CD4-positive, alpha-beta T cell (primary cell): ENCODE data around the gene EGFR. TPM values are rescaled to one million over a fixed set of nuclear protein-coding genes. Genes with fewer than 3 reads are reported as not detected.

Experiments
- ATAC-seq: fragments of 200-7000 bp; cut with Tn5 transposase; one replicate; pipeline ENCODE4 v1.10.0; 2022; ENCODE audit warnings: mild to moderate bottlenecking; ENCODE audit not compliant: poor library complexity
- CTCF ChIA-PET: fragments of 350-600 bp; sonication (Branson Sonifier 250); formaldehyde crosslinking; loops from one replicate; lab custom pipeline; 2021; ENCODE audit warnings: antibody characterized with exemption, inconsistent platforms; lab: Charles Lee
- POLR2A ChIA-PET: fragments of 350-600 bp; sonication (Branson Sonifier 250); formaldehyde crosslinking; loops from one replicate; lab custom pipeline; 2021; ENCODE audit warnings: antibody characterized with exemption, inconsistent platforms; lab: Charles Lee
- DNase-seq, 14 experiments: peaks; one replicate each; pipeline ENCODE4 v3.0.0-alpha.2; 2013 to 2020; ENCODE audit warnings: mixed read lengths in 2 of 14
- H3K27ac ChIP-seq, 2 donors: one replicate each; pipeline versions ENCODE4 v1.5.1 to v1.7.0; 2013; ENCODE audit warnings: low read length in 2 of 2, low read depth in 1 of 2, mild to moderate bottlenecking in 1 of 2
- H3K27me3 ChIP-seq, 2 experiments: 1 replicate in 1 of 2; 2 replicates in 1 of 2; pipeline versions ENCODE4 v1.6.1 to v1.7.0; 2013; ENCODE audit warnings: low read length in 2 of 2, control low read depth in 1 of 2, mild to moderate bottlenecking in 1 of 2, moderate library complexity in 1 of 2; ENCODE audit not compliant: insufficient read depth in 2 of 2, control insufficient read depth in 1 of 2
- H3K36me3 ChIP-seq: one replicate; pipeline ENCODE4 v1.6.1; 2013; ENCODE audit warnings: low read length, control low read depth; ENCODE audit not compliant: insufficient read depth
- H3K4me1 ChIP-seq: one replicate; pipeline ENCODE4 v1.6.1; 2013; ENCODE audit warnings: low read length, control low read depth; ENCODE audit not compliant: insufficient read depth
- H3K4me3 ChIP-seq: one replicate; pipeline ENCODE4 v1.5.1; 2013; ENCODE audit warnings: mild to moderate bottlenecking, low read length, moderate library complexity
- H3K9me3 ChIP-seq, 2 experiments: 1 replicate in 1 of 2; 2 replicates in 1 of 2; pipeline versions ENCODE4 v1.6.1 to v1.7.0; 2013; ENCODE audit warnings: low read length in 2 of 2, mild to moderate bottlenecking in 2 of 2, control low read depth in 1 of 2, moderate library complexity in 1 of 2; ENCODE audit not compliant: control insufficient read depth in 1 of 2, insufficient read depth in 1 of 2
- H3K27ac Mint-ChIP-seq: one replicate; pipeline ENCODE4 v1.8.0; 2020; ENCODE audit warnings: mixed read lengths
- H3K27me3 Mint-ChIP-seq: one replicate; pipeline ENCODE4 v1.8.0; 2021; ENCODE audit warnings: mixed read lengths
- H3K36me3 Mint-ChIP-seq: one replicate; pipeline ENCODE4 v1.8.0; 2021; ENCODE audit warnings: low read depth, mixed read lengths
- H3K4me1 Mint-ChIP-seq: one replicate; pipeline ENCODE4 v1.8.0; 2021; ENCODE audit warnings: low read depth, mixed read lengths
- H3K4me3 Mint-ChIP-seq: one replicate; pipeline ENCODE4 v1.8.0; 2020; ENCODE audit warnings: mild to moderate bottlenecking, mixed read lengths
- H3K9me3 Mint-ChIP-seq: one replicate; pipeline ENCODE4 v1.8.0; 2020; ENCODE audit warnings: mixed read lengths
- CTCF ChIP-seq: fragments of 200-600 bp; IDR thresholded peaks from one replicate; pipeline ENCODE4 v1.8.0; 2022; ENCODE audit warnings: antibody characterized with exemption, mild to moderate bottlenecking
- intact Hi-C, 2 experiments: fragments of 100-400 bp; cut with DNase I in 1 of 2; cut with micrococcal nuclease in 1 of 2; formaldehyde crosslinking; loops; one replicate each; pipeline versions ENCODE4 v1.15.1 to v1.9.0; 2023 to 2025; cut with DNase I, micrococcal nuclease
- polyA plus RNA-seq, 2 donors: library from polyadenylated mRNA; unstranded; fragments of 120-200 nt; gene quantifications; one replicate each; pipeline ENCODE4 v1.2.1, GENCODE V29; 2013
- total RNA-seq, 174 experiments: library from RNA in 2 of 174; stranded (reverse) in 2 of 174; gene quantifications; one replicate each; pipeline ENCODE4 v1.2.3 and lab custom pipeline; 2021 to 2026

Gene EGFR
- total RNA-seq (not detected), total RNA-seq (lab: John Stamatoyannopoulos, UW) (0 to 0.28 (median 0) reads per million in 172 experiments)
- polyA plus RNA-seq (2013, experiment 1 of 2) = not detected
- polyA plus RNA-seq (2013, experiment 2 of 2) = 0.48 TPM

- H3K27me3 Mint-ChIP-seq = peaks cover 71% of the 10 kb centered on the region
- Histone ChIP-seq H3K4me1 (peaks cover 6% of the 10 kb centered on the region), H3K27ac (no peak within 1 kb of the TSS), H3K9me3 (peaks cover 0 to 7% of the 10 kb centered on the region in 2 experiments), H3K36me3 (no peaks in the 10 kb centered on the region), H3K27me3 (peaks cover 30 to 50% of the 10 kb centered on the region in 2 experiments), H3K4me3 (no peak within 1 kb of the TSS)
- ATAC-seq (no peak), DNase-seq (no peak)
- POLR2A ChIA-PET = no interaction called here
- H3K4me3 Mint-ChIP-seq = peak within 1 kb of the TSS; percentile 7
- no peaks in the 10 kb centered on the region for H3K36me3 Mint-ChIP-seq
- no peaks in the 10 kb centered on the region for H3K9me3 Mint-ChIP-seq
- peaks cover 6% of the 10 kb centered on the region for H3K4me1 Mint-ChIP-seq
- TF ChIP-seq CTCF = no peak
- intact Hi-C loops = no loop called here
- no peak within 1 kb of the TSS for H3K27ac Mint-ChIP-seq
- CTCF ChIA-PET = no interaction called here
Observed at GRCh38 chr7:55018361-55019190, at the start of gene EGFR. TSS of gene EGFR (plus strand) at chr7:55019017. CDS start at chr7:55019278, 261 bp downstream.

GRCh38 chr7:54969208-54969967, 49.4 kb upstream of the EGFR start:
- DNase-seq = no peak
- CTCF ChIA-PET = no interaction called here
- Histone ChIP-seq H3K27ac (no peak overlapping the region), H3K27me3 (no peaks in the 10 kb centered on the region), H3K4me1 (no peaks in the 10 kb centered on the region), H3K36me3 (no peaks in the 10 kb centered on the region), H3K4me3 (no peak overlapping the region), H3K9me3 (no peaks in the 10 kb centered on the region)
- no peaks in the 10 kb centered on the region for H3K4me1 Mint-ChIP-seq
- peaks cover 3% of the 10 kb centered on the region for H3K9me3 Mint-ChIP-seq
- H3K27me3 Mint-ChIP-seq = peaks cover 23% of the 10 kb centered on the region
- TF ChIP-seq CTCF = no peak
- POLR2A ChIA-PET = no interaction called here
- no peak for ATAC-seq
- no peak overlapping the region for H3K27ac Mint-ChIP-seq
- no peak overlapping the region for H3K4me3 Mint-ChIP-seq
- intact Hi-C loops = no loop called here
- no peaks in the 10 kb centered on the region for H3K36me3 Mint-ChIP-seq

- ChIA-PET CTCF (no interaction called here), POLR2A (no interaction called here)
- Mint-ChIP-seq H3K36me3 (no peaks in the 10 kb centered on the region), H3K27ac (no peak overlapping the region), H3K4me3 (no peak overlapping the region), H3K9me3 (peaks cover 3% of the 10 kb centered on the region), H3K27me3 (peaks cover 15% of the 10 kb centered on the region), H3K4me1 (no peaks in the 10 kb centered on the region)
- Histone ChIP-seq H3K27ac (no peak overlapping the region), H3K4me1 (no peaks in the 10 kb centered on the region), H3K36me3 (no peaks in the 10 kb centered on the region), H3K9me3 (no peaks in the 10 kb centered on the region), H3K4me3 (no peak overlapping the region), H3K27me3 (no peaks in the 10 kb centered on the region)
- DNase-seq (no peak), ATAC-seq (no peak)
- no peak for TF ChIP-seq CTCF
- intact Hi-C loops = no loop called here
Observed at GRCh38 chr7:54972733-54973294, 46.0 kb upstream of the EGFR start.
